Activated CD8-positive, alpha-beta memory T cell treated with anti-CD3 and anti-CD28 coated beads, Interleukin-2, amount 50 U/mL, for 1 hour (primary cell): Measurements from ENCODE around the gene CYP27A1.

Experiments used
- DNase-seq: peaks from one replicate; pipeline ENCODE4 v3.0.0-alpha.2; 2020; ENCODE audit errors: extremely low read depth

Gene CYP27A1

GRCh38 chr2:218858671-218859555 is 77.0 kb downstream of the CYP27A1 start:
- no peak for DNase-seq

- DNase-seq, result no peak
These were observed 77.6 kb downstream of the CYP27A1 start, which contains the start of gene WNT6 for GRCh38 chr2:218859556-218859987. Gene WNT6, plus strand, starts transcription at chr2:218859805. Its CDS starts 233 bp downstream, at chr2:218860038.

GRCh38 chr2:218859988-218860831 is 78.3 kb downstream of the CYP27A1 start:
- DNase-seq, result no peak

- no peak for DNase-seq
These were observed 79.0 kb downstream of the CYP27A1 start for GRCh38 chr2:218860950-218861381.

- DNase-seq, result no peak
These were observed 79.8 kb downstream of the CYP27A1 start for GRCh38 chr2:218861645-218862318.

GRCh38 chr2:218863021-218863520 is 81.1 kb downstream of the CYP27A1 start:
- no peak for DNase-seq
